ENCODE data around the gene ZNF324B.
A peak's percentile ranks its signal among the peaks of the same experiment; 100 is the strongest.
"Not testable (repeated sequence)": the region's sequence is repeated elsewhere in the genome, so short reads cannot be mapped to it uniquely, and the experiment has no call there.

ZNF324B gene

DNA sequence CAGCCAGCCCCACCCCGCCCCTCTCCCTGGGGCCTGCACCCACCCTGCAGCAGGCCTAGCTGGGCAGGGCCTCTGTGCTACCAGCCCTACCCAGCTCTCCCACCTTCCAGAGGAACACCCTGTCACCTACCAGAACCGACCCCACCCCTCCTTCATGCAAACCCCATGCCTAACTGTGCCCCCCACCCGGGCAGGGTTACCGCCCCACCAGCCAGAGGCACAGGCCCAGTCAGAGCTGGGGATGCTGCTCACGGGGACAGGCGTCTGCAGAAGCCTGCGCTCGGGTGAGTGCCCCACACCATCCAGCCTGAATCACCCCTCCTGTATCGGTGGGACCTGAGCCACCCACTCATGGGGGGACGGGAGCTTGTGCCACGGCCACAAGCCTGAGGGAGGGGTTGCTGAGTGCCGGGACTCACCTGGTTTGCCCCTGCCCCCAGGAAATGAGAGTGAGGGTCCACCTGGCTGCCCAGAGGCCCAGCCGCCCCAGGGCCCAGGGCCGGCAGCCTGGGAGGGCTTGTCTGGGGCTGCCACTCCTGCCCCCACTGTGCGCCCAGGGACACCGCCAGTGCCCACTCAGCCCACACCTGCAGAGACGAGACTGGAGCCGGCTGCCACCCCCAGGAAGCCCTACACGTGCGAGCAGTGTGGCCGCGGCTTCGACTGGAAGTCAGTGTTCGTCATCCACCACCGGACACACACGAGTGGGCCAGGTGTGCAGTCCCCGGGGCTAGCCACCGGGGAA lies 28.5 kb downstream of the ZNF324B start:
- H3K4me3 ChIP-seq (ENCODE audit: low read depth, low read length) = no peak overlapping the region

GRCh38 chr19:58480481-58480830 lies 29.0 kb downstream of the ZNF324B start:
- H3K4me3 ChIP-seq (ENCODE audit: low read depth, low read length) = no peak overlapping the region

- H3K4me3 ChIP-seq (ENCODE audit: low read depth, low read length) = no peak overlapping the region
These were observed 29.4 kb downstream of the ZNF324B start for GRCh38 chr19:58480831-58481230.

DNA sequence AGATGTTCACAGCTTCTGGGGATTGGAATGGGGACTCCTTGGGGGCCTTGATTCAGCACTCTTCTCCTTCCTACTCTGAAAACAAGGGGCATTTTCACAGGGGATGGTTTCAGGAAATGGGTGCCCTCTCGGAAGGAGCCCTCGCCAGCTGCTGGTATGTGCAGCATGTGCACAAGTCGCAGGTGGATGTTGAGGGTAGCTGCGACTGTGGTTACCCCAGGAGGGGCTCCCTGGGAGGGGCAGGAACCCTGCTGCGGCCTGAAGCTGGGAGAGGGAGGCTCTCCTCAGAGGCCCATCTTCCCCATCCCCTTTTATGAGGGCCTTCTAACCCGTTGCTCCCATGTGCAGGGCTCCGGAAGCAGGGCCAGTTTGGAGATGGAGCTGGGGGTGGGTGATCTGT lies 30.9 kb downstream of the ZNF324B start:
- no peak overlapping the region for H3K4me3 ChIP-seq (ENCODE audit: low read depth, low read length)

GRCh38 chr19:58483776-58484175 lies 32.4 kb downstream of the ZNF324B start:
- no peak overlapping the region for H3K4me3 ChIP-seq (ENCODE audit: low read depth, low read length)

DNA sequence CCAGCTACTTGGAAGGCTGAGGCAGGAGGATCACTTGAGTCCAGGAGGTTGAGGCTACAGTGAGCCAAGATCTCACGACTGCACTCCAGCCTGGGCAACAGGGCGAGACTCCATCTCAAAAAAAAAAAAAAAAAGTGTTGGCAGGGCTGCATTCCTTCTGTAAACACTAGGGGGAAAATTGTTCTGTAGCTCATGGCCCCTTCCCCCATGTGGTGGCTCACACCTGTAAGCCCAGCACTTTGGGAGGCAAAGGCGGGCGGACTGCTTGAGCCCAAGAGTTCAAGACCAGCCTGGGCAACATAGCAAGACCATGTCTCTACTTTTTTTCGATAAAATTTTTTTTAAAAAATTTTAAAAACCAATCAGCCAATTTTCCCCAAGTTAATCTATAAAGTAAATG lies 32.9 kb downstream of the ZNF324B start:
- H3K4me3 ChIP-seq (ENCODE audit: low read depth, low read length) = not testable (repeated sequence)

- H3K4me3 ChIP-seq (ENCODE audit: low read depth, low read length) = no peak overlapping the region
These were observed 40.0 kb downstream of the ZNF324B start for GRCh38 chr19:58491393-58491792.

DNA sequence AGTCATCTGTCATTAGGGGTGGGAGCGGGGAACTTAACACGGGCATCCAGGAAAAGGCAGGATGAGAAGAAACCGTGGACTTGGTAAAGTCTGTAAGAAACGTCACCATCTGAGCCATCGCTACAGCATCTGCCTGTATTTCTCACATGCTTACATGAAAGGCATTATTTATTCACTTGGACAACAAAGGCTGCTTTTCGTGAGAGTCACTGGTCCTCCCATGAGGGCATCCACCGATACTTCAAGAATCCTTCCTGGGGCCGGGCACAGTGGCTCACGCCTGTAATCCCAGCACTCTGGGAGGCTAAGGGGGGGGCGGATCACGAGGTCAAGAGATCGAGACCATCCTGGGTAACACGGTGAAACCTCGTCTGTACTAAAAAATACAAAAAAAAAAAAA lies 40.8 kb downstream of the ZNF324B start:
- H3K4me3 ChIP-seq (ENCODE audit: low read depth, low read length) = no peak overlapping the region

DNA sequence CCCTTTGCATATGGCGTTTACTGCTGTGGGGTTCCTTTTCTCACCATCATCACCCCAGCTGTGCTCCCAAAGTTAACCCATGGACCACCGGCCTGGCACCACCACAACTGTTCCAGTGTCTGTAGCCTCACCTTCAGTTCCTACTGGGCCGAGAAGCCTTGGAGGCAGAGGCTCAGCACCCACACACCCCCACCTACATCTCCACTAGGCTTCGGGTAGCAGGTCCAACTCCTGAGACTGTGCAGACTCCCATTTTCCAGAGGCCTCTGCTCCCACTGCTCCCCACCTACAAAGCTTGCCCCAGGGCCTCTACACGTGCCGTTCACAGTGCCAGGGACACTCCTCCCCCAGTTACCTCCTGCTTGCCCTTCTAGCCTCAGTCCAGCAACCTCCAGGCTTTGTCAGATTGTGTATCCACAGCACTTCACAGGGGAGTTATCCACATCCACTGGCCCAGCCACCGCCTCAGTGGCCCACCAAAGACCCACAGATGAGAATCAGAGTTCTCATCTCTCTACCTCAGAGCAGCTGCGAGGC lies 46.3 kb downstream of the ZNF324B start:
- H3K4me3 ChIP-seq (ENCODE audit: low read depth, low read length) = no peak overlapping the region

GRCh38 chr19:58498316-58499020 lies 47.0 kb downstream of the ZNF324B start:
- H3K4me3 ChIP-seq (ENCODE audit: low read depth, low read length) = peak overlapping the region; percentile 83

DNA sequence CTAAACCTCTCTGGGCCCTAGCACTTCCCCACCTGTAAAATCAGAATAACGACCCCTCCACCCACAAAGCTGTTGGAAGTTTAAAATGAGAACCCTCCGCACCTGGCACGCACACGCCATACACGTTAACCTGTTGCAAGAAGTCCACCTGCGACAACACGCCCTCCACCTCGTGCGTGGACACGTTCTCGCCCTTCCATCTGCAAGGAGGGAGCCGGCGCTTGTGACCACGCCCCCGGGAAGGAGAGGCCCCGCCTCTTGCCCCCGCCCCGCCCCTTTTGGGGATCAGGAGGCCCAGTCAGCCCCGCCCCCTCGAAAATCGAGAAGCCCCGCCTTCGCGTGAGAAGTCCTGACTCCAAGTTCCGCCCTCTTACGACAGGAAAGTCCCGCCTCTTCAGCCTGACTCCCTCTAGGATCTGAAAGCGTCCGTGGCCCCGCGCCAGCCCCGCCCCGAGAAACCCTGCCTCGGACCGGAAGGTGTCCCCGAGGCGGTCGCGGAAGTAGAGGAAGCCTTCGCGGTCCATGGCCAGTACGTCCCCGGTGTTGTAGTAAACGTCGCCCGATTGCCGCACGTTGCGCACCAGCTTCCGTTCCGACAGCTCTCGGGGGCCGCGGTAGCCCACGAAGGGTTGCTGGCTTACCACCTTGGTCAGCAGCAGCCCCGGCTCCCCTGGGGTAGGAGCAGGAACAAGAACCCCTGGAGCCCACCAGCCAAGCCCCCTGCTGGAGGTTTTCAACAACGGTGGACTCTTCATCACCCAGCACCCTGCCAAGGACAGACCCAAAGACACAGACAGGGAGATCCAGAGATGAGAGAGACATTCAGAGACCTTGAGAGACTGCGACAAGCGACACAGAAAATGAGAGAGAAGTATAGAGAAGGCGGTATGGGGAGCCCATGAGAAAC lies 47.9 kb downstream of the ZNF324B start:
- peak overlapping the region; percentile 83 for H3K4me3 ChIP-seq (ENCODE audit: low read depth, low read length)

- H3K4me3 ChIP-seq (ENCODE audit: low read depth, low read length) = peak overlapping the region; percentile 58
These were observed 48.8 kb downstream of the ZNF324B start for GRCh38 chr19:58500242-58500641.

Measured in iPS-11a (cell line).